Subcutaneous adipose tissue (tissue), 4 donors: ENCODE data around the gene RHOT1. TPM values are rescaled to one million over a fixed set of nuclear protein-coding genes. Genes with fewer than 3 reads are reported as not detected.

Experiments used
- total RNA-seq, 4 donors: library from RNA; depleted of rRNA; stranded (reverse); fragments of >200 nt; gene quantifications; one replicate each; pipeline ENCODE4 v1.1.0, GENCODE V29; 2016
- TF ChIP-seq, protein P1 (sequence below): fragments of 450-650 bp; IDR thresholded peaks from one replicate; pipeline ENCODE4 v1.5.1; 2016; ENCODE audit warnings: low read depth, mild to moderate bottlenecking, control low read depth, antibody characterized with exemption, moderate library complexity

Gene RHOT1
- total RNA-seq, 4 donors from 2014 or later, result 56.6 to 112 (median 67.5) TPM

GRCh38 chr17:32259586-32259985, 117.3 kb downstream of the RHOT1 start:
- TF ChIP-seq, protein P1, sequence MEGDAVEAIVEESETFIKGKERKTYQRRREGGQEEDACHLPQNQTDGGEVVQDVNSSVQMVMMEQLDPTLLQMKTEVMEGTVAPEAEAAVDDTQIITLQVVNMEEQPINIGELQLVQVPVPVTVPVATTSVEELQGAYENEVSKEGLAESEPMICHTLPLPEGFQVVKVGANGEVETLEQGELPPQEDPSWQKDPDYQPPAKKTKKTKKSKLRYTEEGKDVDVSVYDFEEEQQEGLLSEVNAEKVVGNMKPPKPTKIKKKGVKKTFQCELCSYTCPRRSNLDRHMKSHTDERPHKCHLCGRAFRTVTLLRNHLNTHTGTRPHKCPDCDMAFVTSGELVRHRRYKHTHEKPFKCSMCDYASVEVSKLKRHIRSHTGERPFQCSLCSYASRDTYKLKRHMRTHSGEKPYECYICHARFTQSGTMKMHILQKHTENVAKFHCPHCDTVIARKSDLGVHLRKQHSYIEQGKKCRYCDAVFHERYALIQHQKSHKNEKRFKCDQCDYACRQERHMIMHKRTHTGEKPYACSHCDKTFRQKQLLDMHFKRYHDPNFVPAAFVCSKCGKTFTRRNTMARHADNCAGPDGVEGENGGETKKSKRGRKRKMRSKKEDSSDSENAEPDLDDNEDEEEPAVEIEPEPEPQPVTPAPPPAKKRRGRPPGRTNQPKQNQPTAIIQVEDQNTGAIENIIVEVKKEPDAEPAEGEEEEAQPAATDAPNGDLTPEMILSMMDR, result no peak

GRCh38 chr17:32261417-32261736, 119.1 kb downstream of the RHOT1 start:
- TF ChIP-seq, protein P1, result no peak

- TF ChIP-seq, protein P1, result no peak
Observed at GRCh38 chr17:32261936-32262510, 119.7 kb downstream of the RHOT1 start.

- TF ChIP-seq, protein P1, result no peak
Observed at GRCh38 chr17:32264140-32264799, 122.0 kb downstream of the RHOT1 start.

GRCh38 chr17:32264823-32265191, 122.5 kb downstream of the RHOT1 start:
- TF ChIP-seq, protein P1, result no peak

- TF ChIP-seq, protein P1, result no peak
Observed at GRCh38 chr17:32265192-32265923, 123.1 kb downstream of the RHOT1 start, which contains the start of gene RHBDL3. Gene RHBDL3, plus strand, starts transcription at chr17:32265832. Its CDS starts 358 bp downstream, at chr17:32266190.

GRCh38 chr17:32266051-32266388, 123.7 kb downstream of the RHOT1 start:
- TF ChIP-seq, protein P1, result no peak
